GM19099 (cell line): Measurements from ENCODE around the gene TSPYL4.

Source experiments
- POLR2A ChIP-seq: IDR thresholded peaks from 3 replicates; pipeline ENCODE4 v1.6.1; 2011; ENCODE audit warnings: low read depth; ENCODE audit not compliant: insufficient read length; ENCODE audit errors: extremely low read depth

TSPYL4 gene

DNA sequence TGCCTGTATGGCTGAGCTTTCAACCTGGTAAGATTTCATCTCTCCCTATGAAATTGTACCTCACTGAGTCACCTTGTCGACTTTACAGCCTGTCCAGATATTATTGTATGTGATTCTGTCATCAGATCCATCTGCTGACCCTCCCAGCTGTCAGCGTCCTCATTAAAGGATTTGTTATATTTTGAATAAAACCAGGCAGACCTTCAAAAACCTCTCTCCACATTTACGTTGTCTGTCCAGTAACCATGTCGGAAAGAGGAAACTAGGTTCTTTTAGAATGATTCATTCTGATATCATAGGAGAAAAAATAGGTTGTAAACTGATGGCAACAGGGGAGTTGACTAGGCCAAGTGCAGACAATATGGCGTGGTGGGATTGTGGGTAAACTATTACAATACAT is 38.5 kb downstream of the TSPYL4 start:
- no peak for TF ChIP-seq POLR2A

DNA sequence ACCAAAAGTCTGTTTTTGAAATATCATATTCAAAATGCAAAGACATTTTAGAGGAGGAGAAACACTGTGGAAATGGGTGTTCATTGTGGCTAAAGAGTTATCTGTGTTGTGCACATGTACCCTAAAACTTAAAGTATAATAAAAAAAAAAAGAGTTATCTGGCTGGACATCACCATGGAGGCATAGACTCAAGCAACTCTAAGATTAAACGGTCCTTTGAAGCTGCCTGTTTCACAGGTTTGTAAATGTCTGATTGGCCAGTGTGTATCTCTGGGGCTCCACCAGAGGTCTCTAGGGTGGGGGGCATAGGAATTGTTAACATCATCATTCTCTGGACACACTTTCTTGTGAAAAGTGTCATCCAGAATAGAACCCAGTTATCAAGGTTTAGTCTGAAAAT is 39.2 kb downstream of the TSPYL4 start:
- no peak for TF ChIP-seq POLR2A

DNA sequence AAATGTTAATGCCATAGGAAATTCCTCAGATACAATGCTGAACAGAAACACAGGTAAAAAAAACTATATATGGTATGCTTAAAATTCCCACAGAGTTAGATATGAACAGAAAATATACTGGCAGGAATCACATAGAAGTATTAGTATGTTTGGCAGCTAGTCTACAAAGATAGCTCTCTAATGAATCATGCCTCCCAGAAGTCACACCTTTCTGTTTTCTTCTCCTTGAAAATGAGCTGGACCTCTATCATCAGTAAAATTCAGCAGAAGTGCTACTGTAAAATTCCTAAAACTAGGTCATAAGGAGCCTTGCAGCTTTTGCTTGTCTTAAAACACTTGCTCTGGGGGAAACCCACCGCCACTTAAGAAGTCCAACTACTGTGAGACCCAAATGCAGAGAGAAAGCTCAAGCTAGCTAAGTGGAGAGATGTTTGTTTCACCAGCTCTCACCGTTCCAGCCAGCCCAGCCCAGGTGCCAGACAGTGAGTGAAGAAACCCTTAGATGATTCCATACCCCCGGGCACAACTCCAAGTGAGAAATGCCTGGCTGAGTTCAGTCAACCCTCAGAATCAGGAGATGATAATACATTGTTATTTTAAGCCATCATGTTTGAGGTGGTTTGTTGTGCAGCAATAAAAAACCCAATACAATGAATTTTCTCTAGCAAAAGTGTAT is 43.0 kb downstream of the TSPYL4 start:
- no peak for TF ChIP-seq POLR2A

DNA sequence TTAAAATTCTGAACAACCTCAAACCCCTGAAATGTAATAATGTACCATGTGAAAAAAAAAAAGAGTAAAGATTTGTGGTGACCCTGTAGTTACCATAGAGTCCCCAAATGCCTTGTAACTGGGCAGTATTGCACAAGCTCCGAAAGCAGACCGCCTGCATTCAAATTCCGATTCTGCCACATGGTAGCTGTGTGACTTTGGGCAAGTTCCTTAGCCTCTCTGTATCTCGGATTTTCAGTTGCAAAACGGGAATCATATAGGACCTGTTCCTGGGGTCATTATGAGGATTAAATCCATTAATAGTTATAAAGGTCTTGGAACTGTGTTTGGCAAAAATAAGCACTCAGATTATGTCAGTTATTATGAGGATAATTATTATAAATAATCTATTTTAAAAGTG is 43.6 kb downstream of the TSPYL4 start:
- no peak for TF ChIP-seq POLR2A

DNA sequence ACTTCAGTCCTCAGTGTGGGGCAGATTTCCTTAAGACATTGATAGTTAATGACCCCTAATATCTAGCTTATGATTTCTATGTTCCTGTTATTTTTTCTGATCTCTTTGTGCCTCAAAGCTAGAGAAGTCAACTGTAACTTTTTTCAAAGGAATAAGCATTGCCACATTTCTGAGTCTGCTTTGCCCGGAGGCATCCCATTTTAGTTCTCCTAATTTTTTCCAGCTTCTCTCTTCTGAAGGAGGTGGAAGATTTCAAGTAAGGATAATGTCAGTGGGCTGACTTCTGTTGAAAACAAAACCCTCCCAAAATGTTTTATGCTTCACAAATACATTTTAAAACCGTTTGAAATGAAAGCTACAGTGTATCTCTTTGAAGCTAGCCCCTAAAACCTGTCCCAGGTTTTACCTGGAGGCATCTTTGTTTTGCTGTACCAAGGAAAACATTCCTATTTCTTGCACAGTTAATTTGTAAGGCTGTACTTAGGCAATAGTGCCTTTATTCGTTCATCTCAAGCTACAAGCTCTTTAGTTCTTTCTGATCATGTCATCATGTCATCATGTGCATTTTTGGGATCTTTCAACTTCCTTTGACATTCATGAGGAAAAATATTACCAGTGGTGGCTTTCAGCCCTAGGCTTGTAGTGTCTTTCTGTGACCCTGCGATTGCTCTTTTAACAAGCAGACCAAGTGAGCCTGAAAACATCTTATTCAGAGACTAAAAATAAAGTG is 45.7 kb downstream of the TSPYL4 start:
- no peak for TF ChIP-seq POLR2A

DNA sequence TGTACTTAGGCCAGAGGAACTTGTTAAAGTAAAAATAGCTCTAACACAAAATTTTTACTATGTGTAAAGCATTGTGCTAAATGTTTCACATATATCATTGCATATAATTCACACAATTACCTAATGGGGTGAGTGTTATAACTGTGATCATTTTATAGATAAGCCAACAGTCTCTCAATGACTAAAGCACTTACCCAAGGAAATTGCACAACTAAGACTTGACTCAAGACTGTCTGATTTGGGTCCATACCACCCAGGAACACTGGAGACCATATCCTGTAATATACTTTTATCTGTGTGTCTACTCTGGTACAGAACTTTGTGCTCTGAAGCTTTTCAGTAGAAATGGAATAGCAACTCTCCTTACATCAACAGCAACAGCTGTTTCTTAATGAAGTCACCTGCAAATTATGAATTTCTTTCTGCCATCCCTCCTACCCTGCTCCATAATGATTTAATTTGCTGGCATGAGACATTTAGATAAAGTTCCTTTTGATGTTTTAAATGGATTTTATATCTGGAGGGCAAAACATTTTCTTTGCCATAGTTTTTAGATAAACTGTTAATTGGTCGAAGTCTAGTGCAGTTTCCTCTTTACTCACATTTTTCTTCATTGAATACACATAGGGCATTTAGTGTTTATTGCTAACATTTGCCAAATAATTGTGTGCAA is 47.5 kb downstream of the TSPYL4 start:
- no peak for TF ChIP-seq POLR2A

DNA sequence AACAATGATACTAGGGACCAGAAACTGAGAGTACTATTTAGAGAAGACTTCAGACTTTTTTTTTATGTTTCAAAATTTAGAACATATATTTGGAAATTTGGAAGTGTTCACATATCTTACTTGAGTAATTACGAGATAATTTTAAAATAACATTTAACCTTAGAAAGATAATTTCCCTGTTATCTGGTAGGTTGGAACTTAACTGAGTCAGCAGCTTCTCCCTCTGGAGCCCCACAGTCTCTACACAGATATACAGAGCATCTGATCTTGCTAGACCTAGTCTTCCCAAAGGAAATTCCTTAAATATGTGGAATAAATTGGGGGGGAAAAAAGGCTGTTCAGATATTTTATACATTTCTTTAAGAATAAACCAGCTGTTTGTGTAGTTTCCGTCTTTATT is 48.6 kb downstream of the TSPYL4 start:
- no peak for TF ChIP-seq POLR2A

DNA sequence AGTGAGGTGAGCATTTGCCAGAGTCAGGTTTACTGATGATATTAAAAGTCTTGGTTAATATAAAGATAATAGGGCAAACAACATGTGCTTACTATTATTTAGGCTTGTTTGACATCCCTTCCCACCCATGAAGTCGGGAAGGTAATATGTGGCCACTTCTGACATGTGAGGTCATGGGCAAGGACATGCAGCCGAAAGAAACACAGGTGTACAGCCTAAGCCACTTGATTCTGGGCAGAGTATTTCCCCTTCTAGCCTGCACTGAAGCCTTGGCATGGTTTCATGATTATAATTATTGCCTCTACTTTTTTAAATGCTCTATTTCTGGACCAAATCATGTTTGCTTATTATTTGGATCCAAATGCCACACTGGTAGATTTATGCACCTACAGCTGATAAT is 52.3 kb downstream of the TSPYL4 start:
- no peak for TF ChIP-seq POLR2A

DNA sequence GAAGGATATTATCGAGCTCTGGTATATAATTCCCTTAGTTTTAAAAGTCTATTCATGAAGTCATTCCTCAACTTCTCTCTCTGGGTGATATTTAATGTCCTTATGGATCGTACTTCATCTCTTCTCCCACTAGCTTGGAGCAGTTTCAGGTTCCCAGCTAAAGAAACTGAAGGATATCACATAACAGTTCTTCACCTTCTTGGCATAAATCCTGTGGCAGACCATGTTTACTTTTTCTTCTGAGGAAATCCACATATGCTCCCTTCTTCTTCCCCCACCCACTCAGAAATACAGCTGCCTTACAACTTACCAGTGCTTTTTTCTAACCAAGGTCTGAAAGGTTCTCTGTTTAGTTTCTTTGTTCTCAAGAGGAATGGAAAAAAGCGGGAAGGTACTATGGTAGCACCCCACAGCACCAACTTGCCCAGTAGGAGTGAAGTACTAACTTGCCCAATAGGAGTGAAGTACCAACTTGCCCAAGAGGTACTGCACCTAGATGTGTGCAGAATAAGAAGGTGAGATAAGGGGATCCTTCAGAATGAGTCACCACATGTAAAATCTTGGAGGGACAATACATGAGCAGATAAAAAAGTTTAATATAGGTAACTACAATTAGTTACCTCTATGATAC is 53.1 kb downstream of the TSPYL4 start:
- no peak for TF ChIP-seq POLR2A
